ENCODE measurements around the gene ANTKMT.

Gene ANTKMT

DNA sequence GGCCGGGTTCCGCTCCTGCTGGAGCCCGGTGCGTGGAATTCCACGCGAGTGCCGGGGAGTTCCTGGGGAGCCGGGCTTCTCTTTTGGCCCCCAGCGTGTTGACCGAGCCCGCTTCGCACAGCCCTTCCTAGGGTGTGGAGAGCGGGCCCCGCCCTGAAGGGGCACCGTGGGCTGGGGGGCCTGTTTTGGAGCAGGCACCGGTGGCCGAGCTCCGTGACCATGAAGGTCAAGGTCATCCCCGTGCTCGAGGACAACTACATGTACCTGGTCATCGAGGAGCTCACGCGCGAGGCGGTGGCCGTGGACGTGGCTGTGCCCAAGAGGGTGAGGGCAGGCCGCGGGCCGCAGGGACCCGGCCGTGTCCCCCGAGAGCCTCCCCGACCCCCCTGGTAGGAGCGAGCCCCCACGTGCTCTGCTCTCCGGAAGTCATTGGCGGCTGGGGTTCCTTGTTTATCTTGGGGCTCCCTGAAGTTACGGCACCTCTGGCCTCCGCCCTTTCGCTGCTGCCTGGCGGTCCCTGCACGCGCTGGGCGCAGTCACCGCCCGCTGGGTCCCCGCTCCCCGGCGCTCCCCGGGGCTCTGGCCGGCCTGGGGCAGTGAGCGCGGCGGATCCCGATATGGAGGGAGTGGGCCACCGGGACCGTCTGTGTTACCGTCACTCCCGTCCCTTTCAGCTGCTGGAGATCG lies 6.5 kb downstream of the ANTKMT start:
- no peak for DNase-seq (ENCODE audit: low read depth, low spot score)

- no peak for DNase-seq (ENCODE audit: low read depth, low spot score)
Measured at GRCh38 chr16:728131-728889, 7.4 kb downstream of the ANTKMT start.

DNA sequence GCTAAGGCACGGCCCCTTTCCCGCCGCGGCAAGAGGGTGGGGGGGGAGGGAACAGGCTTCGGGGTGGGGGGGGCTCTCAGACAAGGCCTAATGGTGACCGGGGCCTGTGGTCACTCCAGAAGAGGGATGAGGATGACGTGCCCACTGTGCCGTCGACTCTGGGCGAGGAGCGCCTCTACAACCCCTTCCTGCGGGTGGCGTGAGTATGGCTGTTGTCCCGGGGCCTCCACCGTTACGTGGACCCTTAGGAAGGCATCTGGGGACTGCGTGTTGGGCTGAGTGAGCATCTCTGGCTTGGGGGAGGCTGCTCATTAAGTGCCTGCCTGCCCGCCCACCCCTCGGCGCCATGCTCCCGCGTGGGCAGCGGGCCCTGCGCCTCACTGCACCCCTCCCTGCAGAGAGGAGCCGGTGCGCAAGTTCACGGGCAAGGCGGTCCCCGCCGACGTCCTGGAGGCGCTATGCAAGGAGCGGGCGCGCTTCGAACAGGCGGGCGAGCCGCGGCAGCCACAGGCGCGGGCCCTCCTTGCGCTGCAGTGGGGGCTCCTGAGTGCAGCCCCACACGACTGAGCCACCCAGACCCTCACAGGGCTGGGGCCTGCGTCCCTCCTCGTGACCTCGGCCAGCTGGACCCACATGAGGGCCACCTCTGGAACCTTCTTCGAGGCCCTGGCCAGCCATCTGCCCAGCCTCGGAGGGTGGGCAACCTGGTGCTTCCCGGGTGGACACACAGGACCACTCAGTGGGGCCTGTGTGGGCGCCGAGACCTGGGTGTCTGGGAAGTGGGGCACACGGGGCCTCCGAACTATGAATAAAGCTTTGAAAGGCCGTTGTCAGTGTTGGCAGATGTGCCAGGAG lies 8.2 kb downstream of the ANTKMT start:
- peak; percentile 8 for DNase-seq (ENCODE audit: low read depth, low spot score)

GRCh38 chr16:729768-730665 lies 9.1 kb downstream of the ANTKMT start:
- peak; percentile 1 for DNase-seq (ENCODE audit: low read depth, low spot score)

GRCh38 chr16:730666-731509 lies 9.9 kb downstream of the ANTKMT start:
- DNase-seq (ENCODE audit: low read depth, low spot score) = peak; percentile 3

DNA sequence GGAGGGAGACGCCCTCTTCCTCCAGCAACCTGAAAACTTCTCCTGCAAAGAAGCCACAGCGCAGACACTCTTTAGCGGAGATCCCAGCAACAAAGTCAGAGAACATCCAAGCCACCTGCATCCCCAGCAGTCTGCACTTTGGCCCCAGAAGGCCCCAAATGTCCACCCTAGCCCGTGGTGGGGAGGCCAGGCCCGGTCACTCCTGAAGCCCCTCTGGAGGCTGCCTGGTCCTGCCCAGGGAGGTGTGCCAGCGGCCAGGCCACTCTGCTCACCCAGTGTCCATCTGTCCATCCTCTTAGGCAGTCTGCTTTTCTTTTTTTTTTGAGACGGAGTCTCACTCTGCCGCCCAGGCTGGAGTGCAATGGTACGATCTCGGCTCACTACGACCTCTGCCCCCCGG lies 11.4 kb downstream of the ANTKMT start:
- DNase-seq (ENCODE audit: low read depth, low spot score) = no peak

DNA sequence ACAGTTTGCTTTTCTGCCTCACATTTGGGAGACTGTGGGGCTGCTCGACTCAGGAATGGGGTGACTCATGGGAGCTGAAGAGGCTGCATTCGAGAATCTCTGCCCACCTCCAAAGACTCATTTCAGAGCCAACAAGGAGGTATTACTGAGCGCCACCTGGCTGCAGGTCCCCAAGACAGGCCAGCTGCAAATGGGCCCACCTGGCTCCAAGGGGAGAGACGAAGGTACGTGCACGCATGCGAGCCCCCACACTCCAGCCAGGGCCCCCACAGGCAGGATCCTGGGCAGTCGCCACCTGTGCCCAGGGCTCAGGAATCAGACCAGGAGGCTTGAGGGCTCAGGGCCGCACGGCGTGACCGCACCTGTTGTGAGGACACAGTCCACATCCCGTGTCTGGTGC lies 12.0 kb downstream of the ANTKMT start:
- DNase-seq (ENCODE audit: low read depth, low spot score) = peak; percentile 14

DNA sequence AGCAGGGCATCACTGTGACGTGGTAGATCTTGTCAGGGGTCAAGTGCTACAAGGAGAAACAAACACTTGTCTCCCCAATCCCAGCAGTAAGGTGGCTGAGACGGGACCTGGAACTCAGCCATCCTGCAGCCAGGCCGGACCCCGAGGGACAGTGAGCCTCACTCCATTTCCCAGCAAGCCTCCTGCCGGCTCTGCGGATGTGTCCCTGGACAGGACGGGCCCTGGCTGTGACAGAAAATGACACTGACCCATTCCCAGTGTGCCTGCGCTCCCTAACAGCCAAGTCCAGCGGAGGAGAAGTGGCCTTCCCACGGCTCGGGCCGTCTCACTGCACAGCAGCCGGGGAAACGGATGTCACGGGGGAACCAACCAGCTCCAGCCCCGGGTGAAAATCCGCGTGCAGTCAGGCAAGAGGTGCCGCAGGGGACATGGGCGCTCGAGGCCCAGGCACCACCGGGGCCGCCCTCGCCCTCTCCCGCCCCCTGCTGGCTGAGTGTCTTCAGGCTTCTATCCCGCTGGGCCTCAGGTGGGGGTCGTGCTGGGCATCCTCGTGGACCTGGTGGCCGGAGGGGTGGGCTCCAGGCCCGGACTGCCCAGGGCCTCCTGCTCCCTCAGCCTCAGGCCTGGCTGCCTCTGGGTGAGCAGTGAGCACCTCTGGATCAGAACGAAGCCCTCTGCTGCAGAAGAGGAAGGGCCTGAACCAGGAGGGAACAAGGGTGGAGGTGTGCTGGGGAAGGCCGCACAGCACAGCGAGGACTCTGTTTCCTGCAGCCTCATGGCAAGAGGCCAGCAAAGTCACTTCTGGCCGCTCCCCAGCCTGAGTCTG lies 12.6 kb downstream of the ANTKMT start:
- DNase-seq (ENCODE audit: low read depth, low spot score) = peak; percentile 2

GRCh38 chr16:734208-734980 lies 13.4 kb downstream of the ANTKMT start:
- no peak for DNase-seq (ENCODE audit: low read depth, low spot score)

GRCh38 chr16:734981-735881 lies 14.3 kb downstream of the ANTKMT start:
- no peak for DNase-seq (ENCODE audit: low read depth, low spot score)

DNA sequence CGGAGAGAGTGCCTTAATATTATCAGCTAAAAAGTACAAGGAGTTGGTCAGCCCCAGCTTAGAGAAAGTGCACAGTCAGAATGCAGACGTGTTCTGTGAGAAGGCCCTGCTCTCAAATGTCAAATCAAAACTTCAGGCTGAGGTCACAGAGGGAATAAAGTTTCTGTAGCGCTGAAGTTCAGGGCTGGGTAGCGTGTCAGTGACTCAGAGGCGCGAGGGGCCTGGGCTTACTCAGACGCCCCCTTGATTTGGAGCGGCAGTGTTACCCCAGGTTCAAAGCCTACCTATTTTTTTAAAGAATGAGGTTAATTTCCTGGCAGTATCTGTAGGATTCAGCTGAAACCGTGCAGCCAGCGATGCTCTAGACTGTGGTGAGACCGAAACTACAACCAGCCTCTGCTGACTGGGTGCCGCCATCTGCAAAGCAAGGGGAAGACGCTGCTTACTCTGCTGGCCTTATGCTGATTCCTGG lies 15.1 kb downstream of the ANTKMT start:
- no peak for DNase-seq (ENCODE audit: low read depth, low spot score)

GRCh38 chr16:736936-737481 lies 16.1 kb downstream of the ANTKMT start:
- DNase-seq (ENCODE audit: low read depth, low spot score) = no peak

GRCh38 chr16:739560-740458 lies 18.9 kb downstream of the ANTKMT start:
- peak; percentile 8 for DNase-seq (ENCODE audit: low read depth, low spot score)

- DNase-seq (ENCODE audit: low read depth, low spot score) = no peak
Measured at GRCh38 chr16:740459-740763, 19.5 kb downstream of the ANTKMT start.

GRCh38 chr16:740764-741505 lies 20.0 kb downstream of the ANTKMT start, which contains the start of gene CIAO3:
CIAO3 (minus strand) TSS chr16:740997; CDS start chr16:740985, 12 bp downstream.
- DNase-seq (ENCODE audit: low read depth, low spot score) = peak; percentile 93
